KMS-11 (cell line): ENCODE data around the gene DGAT2.

Source experiments
- H2AFZ ChIP-seq: fragments of 200-600 bp; sonication (generic); 2 replicates; pipeline ENCODE4 v1.6.1; 2016; ENCODE audit warnings: antibody characterized with exemption, mixed run types, low read depth
- H3K27ac ChIP-seq: fragments of 200-600 bp; sonication (generic); 2 replicates; pipeline ENCODE4 v1.6.1; 2016; ENCODE audit warnings: mild to moderate bottlenecking, mixed run types
- H3K27me3 ChIP-seq: fragments of 200-600 bp; sonication (generic); 2 replicates; pipeline ENCODE4 v1.6.1; 2017; ENCODE audit warnings: mild to moderate bottlenecking, low read depth, mixed run types, moderate library complexity; ENCODE audit not compliant: insufficient read depth
- H3K36me3 ChIP-seq: fragments of 200-600 bp; sonication (generic); 2 replicates; pipeline ENCODE4 v1.6.1; 2017; ENCODE audit warnings: mild to moderate bottlenecking, mixed run types; ENCODE audit not compliant: insufficient read depth
- H3K4me1 ChIP-seq: fragments of 200-600 bp; sonication (generic); 2 replicates; pipeline ENCODE4 v1.6.1; 2016; ENCODE audit warnings: mild to moderate bottlenecking, low read depth, mixed run types; ENCODE audit not compliant: poor library complexity, severe bottlenecking
- H3K4me2 ChIP-seq: fragments of 200-600 bp; sonication (generic); 2 replicates; pipeline ENCODE4 v1.7.0; 2016; ENCODE audit warnings: mild to moderate bottlenecking, mixed run types
- H3K4me3 ChIP-seq: fragments of 200-600 bp; sonication (generic); IDR thresholded peaks from 2 replicates; pipeline ENCODE4 v1.6.1; 2017; ENCODE audit warnings: low read depth, low read length, mixed read lengths; ENCODE audit not compliant: insufficient read depth
- H3K79me2 ChIP-seq: fragments of 200-600 bp; sonication (generic); 2 replicates; pipeline ENCODE4 v1.6.1; 2016; ENCODE audit warnings: low read depth, mixed run types; ENCODE audit not compliant: insufficient read depth
- H3K9ac ChIP-seq: fragments of 200-600 bp; sonication (generic); 2 replicates; pipeline ENCODE4 v1.6.1; 2016; ENCODE audit warnings: mild to moderate bottlenecking, mixed run types
- H4K20me1 ChIP-seq: fragments of 200-600 bp; sonication (generic); 2 replicates; pipeline ENCODE4 v1.6.1; 2016; ENCODE audit warnings: mild to moderate bottlenecking, mixed run types; ENCODE audit not compliant: insufficient read depth
- CTCF ChIP-seq: fragments of 200-600 bp; sonication (generic); conservative IDR thresholded peaks from 2 replicates; pipeline ENCODE4 v1.6.1; 2017; ENCODE audit warnings: low read depth, mild to moderate bottlenecking, antibody characterized with exemption, low read length, moderate library complexity, mixed read lengths

The DGAT2 gene

GRCh38 chr11:75815345-75816168 is 47.0 kb downstream of the DGAT2 start:
- H3K27me3 ChIP-seq = no peaks in the 10 kb centered on the region
- TF ChIP-seq CTCF = no peak
- H3K4me3 ChIP-seq = peak overlapping the region; percentile 61
- peak overlapping the region; percentile 64 for H2AFZ ChIP-seq
- peak overlapping the region; percentile 65 for H3K9ac ChIP-seq
- H3K4me2 ChIP-seq = peak overlapping the region; percentile 91
- peaks cover 22% of the 10 kb centered on the region; the same call in 1 of the 2 replicates for H3K79me2 ChIP-seq
- no peaks in the 10 kb centered on the region for H3K36me3 ChIP-seq
- H3K27ac ChIP-seq = peak overlapping the region; percentile 47
- peaks cover 44% of the 10 kb centered on the region for H3K4me1 ChIP-seq
- no peaks in the 10 kb centered on the region for H4K20me1 ChIP-seq

DNA sequence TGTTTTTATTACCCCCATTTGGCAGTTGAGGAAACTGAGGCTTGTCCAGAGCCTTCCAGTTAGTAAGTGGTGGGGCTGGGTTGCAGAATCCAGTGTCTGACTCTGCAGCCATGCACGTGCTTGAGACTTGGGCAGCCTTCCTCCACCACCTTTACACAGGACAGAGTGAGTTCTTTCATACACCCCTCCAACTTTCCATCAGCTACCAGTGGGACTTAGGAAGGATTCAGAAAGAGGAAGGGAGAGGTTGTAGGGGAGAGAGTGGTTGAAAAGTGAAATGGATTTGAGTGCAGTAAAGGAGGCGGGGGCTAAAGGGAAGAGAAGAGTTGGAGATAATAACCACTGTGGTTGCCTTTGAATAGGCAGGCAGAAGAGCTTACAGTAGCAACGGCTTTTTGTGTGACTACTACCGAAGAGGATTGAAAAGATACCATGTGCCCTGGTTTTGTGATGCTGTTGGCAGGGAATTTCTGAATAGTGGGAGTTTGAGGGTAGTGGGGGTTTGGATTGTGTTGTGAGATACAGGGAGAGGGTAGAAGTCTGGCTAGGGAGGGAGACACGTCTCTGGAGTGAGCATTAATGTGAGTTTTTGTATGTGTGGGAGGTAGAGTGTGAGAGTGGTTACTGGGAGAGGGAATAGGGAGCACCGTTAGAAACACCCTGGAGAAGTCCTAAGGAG is 48.1 kb downstream of the DGAT2 start:
- TF ChIP-seq CTCF = no peak
- Histone ChIP-seq H3K27ac (no peak overlapping the region), H3K79me2 (peaks cover 27% of the 10 kb centered on the region; the same call in 1 of the 2 replicates), H3K9ac (no peak overlapping the region), H3K36me3 (no peaks in the 10 kb centered on the region), H3K4me2 (peak overlapping the region; percentile 91), H3K4me1 (peaks cover 51% of the 10 kb centered on the region), H3K4me3 (no peak overlapping the region), H3K27me3 (no peaks in the 10 kb centered on the region), H4K20me1 (no peaks in the 10 kb centered on the region), H2AFZ (no peak overlapping the region)

DNA sequence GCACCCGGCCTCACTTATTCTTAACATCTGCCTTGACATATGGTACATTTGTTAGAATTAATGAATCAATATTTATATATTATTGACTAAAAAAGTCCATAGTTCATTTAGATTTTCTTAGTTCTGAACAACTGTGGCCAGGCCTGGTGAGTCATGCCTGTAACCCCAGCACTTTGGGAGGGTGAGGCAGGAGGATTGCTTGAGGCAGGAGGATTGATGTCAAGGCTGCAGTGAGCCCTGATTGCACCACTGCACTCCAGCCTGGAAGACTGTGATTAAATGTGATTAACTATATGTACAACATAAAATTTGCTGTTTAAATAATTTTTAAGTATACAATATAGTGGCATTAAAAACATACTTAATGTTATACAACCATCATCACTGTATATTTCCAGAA is 52.1 kb downstream of the DGAT2 start:
- peaks cover 32% of the 10 kb centered on the region; the same call in 1 of the 2 replicates for H3K79me2 ChIP-seq
- no peak overlapping the region for H3K27ac ChIP-seq
- TF ChIP-seq CTCF = no peak
- H3K4me3 ChIP-seq = no peak overlapping the region
- H3K9ac ChIP-seq = no peak overlapping the region
- H3K27me3 ChIP-seq = no peaks in the 10 kb centered on the region
- H2AFZ ChIP-seq = no peak overlapping the region
- 0 out of 2 replicates have a peak, but pooled peaks cover 4% of the 10 kb centered on the region for H4K20me1 ChIP-seq
- H3K36me3 ChIP-seq = no peaks in the 10 kb centered on the region
- H3K4me1 ChIP-seq = peaks cover 74% of the 10 kb centered on the region
- no peak overlapping the region for H3K4me2 ChIP-seq

DNA sequence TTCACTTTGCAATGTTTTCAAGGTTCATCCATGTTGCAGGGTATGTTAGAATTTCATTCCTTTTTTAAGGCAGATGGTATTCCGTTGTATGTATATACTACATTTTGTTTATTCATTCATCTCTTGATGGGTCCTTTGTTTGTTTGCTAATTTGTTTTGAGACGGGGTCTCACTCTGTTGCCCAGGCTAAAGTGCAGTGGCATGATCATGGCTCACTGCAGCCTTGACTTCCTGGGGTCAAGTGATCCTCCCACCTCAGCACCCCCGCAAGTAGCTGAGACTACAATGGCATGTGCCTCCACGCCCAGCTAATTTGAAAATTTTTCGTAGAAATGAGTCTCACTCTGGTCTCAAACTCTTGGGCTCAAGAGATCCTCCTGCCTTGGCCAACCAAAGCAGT is 52.6 kb downstream of the DGAT2 start:
- Histone ChIP-seq H2AFZ (no peak overlapping the region), H3K4me2 (no peak overlapping the region), H3K4me1 (peaks cover 78% of the 10 kb centered on the region), H3K36me3 (no peaks in the 10 kb centered on the region), H3K79me2 (peaks cover 32% of the 10 kb centered on the region; the same call in 1 of the 2 replicates), H3K4me3 (no peak overlapping the region), H3K27ac (no peak overlapping the region), H3K9ac (no peak overlapping the region), H4K20me1 (0 out of 2 replicates have a peak, but pooled peaks cover 4% of the 10 kb centered on the region), H3K27me3 (no peaks in the 10 kb centered on the region)
- TF ChIP-seq CTCF = no peak
